GM23338 (cell line): ENCODE measurements around the gene SLC35A4. TPM values are rescaled to one million over a fixed set of nuclear protein-coding genes. Genes with fewer than 3 reads are reported as not detected.

Experiments used
- ATAC-seq: fragments of 200-7000 bp; cut with Tn5 transposase; 3 replicates; pipeline ENCODE4 v1.9.1; 2020
- DNase-seq: peaks from one replicate; pipeline ENCODE4 v3.0.0-alpha.2; 2015; ENCODE audit warnings: low spot score
- H2AFZ ChIP-seq: fragments of 200-600 bp; sonication (generic); 2 replicates; pipeline ENCODE4 v1.8.0; 2016; ENCODE audit warnings: antibody characterized with exemption, mild to moderate bottlenecking, moderate library complexity
- H3F3A ChIP-seq: fragments of 200-600 bp; sonication (generic); replicated peaks from 2 replicates; pipeline ENCODE4 v1.8.0; 2017; ENCODE audit warnings: antibody characterized with exemption, mixed run types, low read depth
- H3K27ac ChIP-seq: fragments of 200-600 bp; sonication (generic); 2 replicates; pipeline ENCODE4 v1.6.1; 2016; ENCODE audit warnings: low read depth
- H3K27me3 ChIP-seq: fragments of 200-600 bp; sonication (generic); 2 replicates; pipeline ENCODE4 v1.8.0; 2016; ENCODE audit warnings: mild to moderate bottlenecking, mixed run types, moderate library complexity; ENCODE audit not compliant: insufficient read depth
- H3K36me3 ChIP-seq: fragments of 200-600 bp; sonication (generic); 2 replicates; pipeline ENCODE4 v1.8.0; 2016; ENCODE audit warnings: mild to moderate bottlenecking; ENCODE audit not compliant: insufficient read depth
- H3K4me1 ChIP-seq: fragments of 200-600 bp; sonication (generic); 2 replicates; pipeline ENCODE4 v1.8.0; 2016; ENCODE audit warnings: mild to moderate bottlenecking, moderate library complexity; ENCODE audit not compliant: insufficient read depth
- H3K4me2 ChIP-seq: fragments of 200-600 bp; sonication (generic); 2 replicates; pipeline ENCODE4 v1.7.1; 2017; ENCODE audit warnings: mixed run types
- H3K4me3 ChIP-seq: fragments of 200-600 bp; sonication (generic); 2 replicates; pipeline ENCODE4 v1.6.1; 2016; ENCODE audit warnings: mixed run types
- H3K79me2 ChIP-seq: fragments of 200-600 bp; sonication (generic); replicated peaks from 2 replicates; pipeline ENCODE4 v1.8.0; 2017; ENCODE audit warnings: mild to moderate bottlenecking; ENCODE audit not compliant: insufficient read depth
- H3K9me2 ChIP-seq: fragments of 200-600 bp; sonication (generic); 2 replicates; pipeline ENCODE4 v1.8.0; 2017; ENCODE audit not compliant: insufficient read depth
- H4K20me1 ChIP-seq: fragments of 200-600 bp; sonication (generic); replicated peaks from 2 replicates; pipeline ENCODE4 v1.8.0; 2017; ENCODE audit warnings: mild to moderate bottlenecking; ENCODE audit not compliant: insufficient read depth
- H3K27ac Mint-ChIP-seq: 2 replicates; pipeline ENCODE4 v1.8.0; 2020; ENCODE audit warnings: inconsistent platforms, mild to moderate bottlenecking, moderate library complexity, mixed read lengths
- H3K27me3 Mint-ChIP-seq: 3 replicates; pipeline ENCODE4 v1.8.0; 2022; ENCODE audit warnings: low read depth, mild to moderate bottlenecking, moderate library complexity, mixed read lengths, inconsistent platforms; ENCODE audit not compliant: insufficient read depth, poor library complexity
- H3K36me3 Mint-ChIP-seq: 3 replicates; pipeline ENCODE4 v1.8.0; 2021; ENCODE audit warnings: low read depth, mild to moderate bottlenecking, inconsistent platforms, moderate library complexity, mixed read lengths
- H3K4me1 Mint-ChIP-seq: 3 replicates; pipeline ENCODE4 v1.8.0; 2020; ENCODE audit warnings: mild to moderate bottlenecking, inconsistent platforms, mixed read lengths
- H3K4me3 Mint-ChIP-seq: 3 replicates; pipeline ENCODE4 v1.8.0; 2021; ENCODE audit warnings: moderate library complexity, mild to moderate bottlenecking, inconsistent platforms, mixed read lengths
- H3K9me3 Mint-ChIP-seq: 3 replicates; pipeline ENCODE4 v1.8.0; 2020; ENCODE audit warnings: moderate library complexity, mild to moderate bottlenecking, inconsistent platforms, mixed read lengths
- ETS1 ChIP-seq: IDR thresholded peaks from 2 replicates; pipeline ENCODE4 v1.6.1; 2016; ENCODE audit warnings: antibody characterized with exemption
- EZH2phosphoT487 ChIP-seq: fragments of 200-600 bp; sonication (generic); IDR thresholded peaks from one replicate; pipeline ENCODE4 v1.8.1; 2018; ENCODE audit warnings: antibody characterized with exemption; ENCODE audit not compliant: unreplicated experiment
- POLR2AphosphoS5 ChIP-seq: IDR thresholded peaks from 2 replicates; pipeline ENCODE4 v1.6.1; 2016; ENCODE audit warnings: antibody characterized with exemption, low read depth
- ZNF331 ChIP-seq: fragments of 250-450 bp; sonication (Bioruptor Pico); IDR thresholded peaks from 2 replicates; pipeline ENCODE4 v1.5.0; 2020; ENCODE audit warnings: low read depth, mild to moderate bottlenecking, moderate library complexity
- polyA plus RNA-seq: library from polyadenylated mRNA; unstranded; fragments of >200 nt; fragmentation: Nextera tagmentation; extraction: Ambion mirVana; gene quantifications from 2 replicates; pipeline ENCODE4 v1.2.1, GENCODE V29; 2016
- total RNA-seq: library from RNA; depleted of rRNA; stranded (reverse); fragments of >200 nt; shearing (Covaris generic); gene quantifications from 2 replicates; pipeline ENCODE4 v1.2.3, GENCODE V29; 2014
- TF ChIP-seq, protein P1 (sequence below): fragments of 250-450 bp; sonication (Bioruptor Pico); IDR thresholded peaks from 2 replicates; pipeline ENCODE4 v1.5.0; 2020; ENCODE audit warnings: mild to moderate bottlenecking, moderate library complexity

SLC35A4 gene
- total and polyA plus RNA-seq, 2 experiments from 2014 or later = 17.7 to 39.1 TPM

DNA sequence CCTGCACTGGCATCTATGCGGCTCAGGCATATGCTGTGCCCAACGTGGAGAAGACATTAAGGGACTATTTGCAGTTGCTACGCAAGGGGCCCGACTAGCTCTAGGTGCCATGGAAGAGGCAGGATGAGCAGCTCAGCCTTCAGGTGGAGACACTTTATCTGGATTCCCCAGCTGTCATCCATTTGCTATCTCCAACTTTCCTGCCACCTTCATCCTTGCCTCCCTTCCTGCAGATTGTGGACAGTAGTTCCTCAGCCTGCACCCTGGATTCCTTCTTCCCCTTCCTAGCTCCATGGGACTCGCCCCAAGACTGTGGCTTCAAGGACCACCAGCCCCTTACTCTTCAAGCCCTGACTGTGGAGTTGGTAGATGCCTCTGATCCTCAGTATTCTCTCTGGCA is 2.0 kb downstream of the SLC35A4 start:
- no peak overlapping the region for H3K4me3 Mint-ChIP-seq
- TF ChIP-seq, protein P1, sequence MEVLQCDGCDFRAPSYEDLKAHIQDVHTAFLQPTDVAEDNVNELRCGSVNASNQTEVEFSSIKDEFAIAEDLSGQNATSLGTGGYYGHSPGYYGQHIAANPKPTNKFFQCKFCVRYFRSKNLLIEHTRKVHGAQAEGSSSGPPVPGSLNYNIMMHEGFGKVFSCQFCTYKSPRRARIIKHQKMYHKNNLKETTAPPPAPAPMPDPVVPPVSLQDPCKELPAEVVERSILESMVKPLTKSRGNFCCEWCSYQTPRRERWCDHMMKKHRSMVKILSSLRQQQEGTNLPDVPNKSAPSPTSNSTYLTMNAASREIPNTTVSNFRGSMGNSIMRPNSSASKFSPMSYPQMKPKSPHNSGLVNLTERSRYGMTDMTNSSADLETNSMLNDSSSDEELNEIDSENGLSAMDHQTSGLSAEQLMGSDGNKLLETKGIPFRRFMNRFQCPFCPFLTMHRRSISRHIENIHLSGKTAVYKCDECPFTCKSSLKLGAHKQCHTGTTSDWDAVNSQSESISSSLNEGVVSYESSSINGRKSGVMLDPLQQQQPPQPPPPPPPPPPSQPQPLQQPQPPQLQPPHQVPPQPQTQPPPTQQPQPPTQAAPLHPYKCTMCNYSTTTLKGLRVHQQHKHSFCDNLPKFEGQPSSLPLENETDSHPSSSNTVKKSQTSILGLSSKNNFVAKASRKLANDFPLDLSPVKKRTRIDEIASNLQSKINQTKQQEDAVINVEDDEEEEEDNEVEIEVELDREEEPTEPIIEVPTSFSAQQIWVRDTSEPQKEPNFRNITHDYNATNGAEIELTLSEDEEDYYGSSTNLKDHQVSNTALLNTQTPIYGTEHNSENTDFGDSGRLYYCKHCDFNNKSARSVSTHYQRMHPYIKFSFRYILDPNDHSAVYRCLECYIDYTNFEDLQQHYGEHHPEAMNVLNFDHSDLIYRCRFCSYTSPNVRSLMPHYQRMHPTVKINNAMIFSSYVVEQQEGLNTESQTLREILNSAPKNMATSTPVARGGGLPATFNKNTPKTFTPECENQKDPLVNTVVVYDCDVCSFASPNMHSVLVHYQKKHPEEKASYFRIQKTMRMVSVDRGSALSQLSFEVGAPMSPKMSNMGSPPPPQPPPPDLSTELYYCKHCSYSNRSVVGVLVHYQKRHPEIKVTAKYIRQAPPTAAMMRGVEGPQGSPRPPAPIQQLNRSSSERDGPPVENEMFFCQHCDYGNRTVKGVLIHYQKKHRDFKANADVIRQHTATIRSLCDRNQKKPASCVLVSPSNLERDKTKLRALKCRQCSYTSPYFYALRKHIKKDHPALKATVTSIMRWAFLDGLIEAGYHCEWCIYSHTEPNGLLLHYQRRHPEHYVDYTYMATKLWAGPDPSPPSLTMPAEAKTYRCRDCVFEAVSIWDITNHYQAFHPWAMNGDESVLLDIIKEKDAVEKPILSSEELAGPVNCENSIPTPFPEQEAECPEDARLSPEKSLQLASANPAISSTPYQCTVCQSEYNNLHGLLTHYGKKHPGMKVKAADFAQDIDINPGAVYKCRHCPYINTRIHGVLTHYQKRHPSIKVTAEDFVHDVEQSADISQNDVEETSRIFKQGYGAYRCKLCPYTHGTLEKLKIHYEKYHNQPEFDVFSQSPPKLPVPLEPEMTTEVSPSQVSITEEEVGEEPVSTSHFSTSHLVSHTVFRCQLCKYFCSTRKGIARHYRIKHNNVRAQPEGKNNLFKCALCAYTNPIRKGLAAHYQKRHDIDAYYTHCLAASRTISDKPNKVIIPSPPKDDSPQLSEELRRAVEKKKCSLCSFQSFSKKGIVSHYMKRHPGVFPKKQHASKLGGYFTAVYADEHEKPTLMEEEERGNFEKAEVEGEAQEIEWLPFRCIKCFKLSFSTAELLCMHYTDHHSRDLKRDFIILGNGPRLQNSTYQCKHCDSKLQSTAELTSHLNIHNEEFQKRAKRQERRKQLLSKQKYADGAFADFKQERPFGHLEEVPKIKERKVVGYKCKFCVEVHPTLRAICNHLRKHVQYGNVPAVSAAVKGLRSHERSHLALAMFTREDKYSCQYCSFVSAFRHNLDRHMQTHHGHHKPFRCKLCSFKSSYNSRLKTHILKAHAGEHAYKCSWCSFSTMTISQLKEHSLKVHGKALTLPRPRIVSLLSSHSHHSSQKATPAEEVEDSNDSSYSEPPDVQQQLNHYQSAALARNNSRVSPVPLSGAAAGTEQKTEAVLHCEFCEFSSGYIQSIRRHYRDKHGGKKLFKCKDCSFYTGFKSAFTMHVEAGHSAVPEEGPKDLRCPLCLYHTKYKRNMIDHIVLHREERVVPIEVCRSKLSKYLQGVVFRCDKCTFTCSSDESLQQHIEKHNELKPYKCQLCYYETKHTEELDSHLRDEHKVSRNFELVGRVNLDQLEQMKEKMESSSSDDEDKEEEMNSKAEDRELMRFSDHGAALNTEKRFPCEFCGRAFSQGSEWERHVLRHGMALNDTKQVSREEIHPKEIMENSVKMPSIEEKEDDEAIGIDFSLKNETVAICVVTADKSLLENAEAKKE (CRISPR knock-in tag) = no peak
- TF ChIP-seq ZNF331 (CRISPR knock-in tag) = no peak
- no peak for TF ChIP-seq EZH2phosphoT487
- Histone ChIP-seq H3K4me3 (no peak overlapping the region), H3F3A (no peaks in the 10 kb centered on the region), H3K9me2 (no peaks in the 10 kb centered on the region), H3K4me2 (no peak overlapping the region), H3K4me1 (peaks cover 5% of the 10 kb centered on the region; the same call in 1 of the 2 replicates), H3K27me3 (no peaks in the 10 kb centered on the region), H4K20me1 (peaks cover 8% of the 10 kb centered on the region; the same call in 1 of the 2 replicates), H2AFZ (no peak overlapping the region), H3K27ac (no peak overlapping the region), H3K36me3 (no peaks in the 10 kb centered on the region), H3K79me2 (peaks cover 11% of the 10 kb centered on the region)
- peaks cover 26% of the 10 kb centered on the region for H3K36me3 Mint-ChIP-seq
- DNase-seq (no peak), ATAC-seq (no peak)
- peaks cover 16% of the 10 kb centered on the region for H3K27me3 Mint-ChIP-seq
- H3K27ac Mint-ChIP-seq = no peak overlapping the region
- H3K9me3 Mint-ChIP-seq = no peaks in the 10 kb centered on the region; the same call in 2 of the 3 replicates
- peaks cover 5% of the 10 kb centered on the region; the same call in 2 of the 3 replicates for H3K4me1 Mint-ChIP-seq

DNA sequence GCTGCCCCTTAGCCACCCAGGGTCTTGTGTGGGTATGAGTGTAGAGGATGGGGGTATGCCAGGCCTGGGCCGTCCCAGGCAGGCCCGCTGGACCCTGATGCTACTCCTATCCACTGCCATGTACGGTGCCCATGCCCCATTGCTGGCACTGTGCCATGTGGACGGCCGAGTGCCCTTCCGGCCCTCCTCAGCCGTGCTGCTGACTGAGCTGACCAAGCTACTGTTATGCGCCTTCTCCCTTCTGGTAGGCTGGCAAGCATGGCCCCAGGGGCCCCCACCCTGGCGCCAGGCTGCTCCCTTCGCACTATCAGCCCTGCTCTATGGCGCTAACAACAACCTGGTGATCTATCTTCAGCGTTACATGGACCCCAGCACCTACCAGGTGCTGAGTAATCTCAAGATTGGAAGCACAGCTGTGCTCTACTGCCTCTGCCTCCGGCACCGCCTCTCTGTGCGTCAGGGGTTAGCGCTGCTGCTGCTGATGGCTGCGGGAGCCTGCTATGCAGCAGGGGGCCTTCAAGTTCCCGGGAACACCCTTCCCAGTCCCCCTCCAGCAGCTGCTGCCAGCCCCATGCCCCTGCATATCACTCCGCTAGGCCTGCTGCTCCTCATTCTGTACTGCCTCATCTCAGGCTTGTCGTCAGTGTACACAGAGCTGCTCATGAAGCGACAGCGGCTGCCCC is 2.6 kb downstream of the SLC35A4 start:
- Histone ChIP-seq H3K36me3 (no peaks in the 10 kb centered on the region), H3K27ac (no peak overlapping the region), H3K4me1 (peaks cover 5% of the 10 kb centered on the region; the same call in 1 of the 2 replicates), H2AFZ (no peak overlapping the region), H3K27me3 (no peaks in the 10 kb centered on the region), H3K79me2 (peaks cover 11% of the 10 kb centered on the region), H3K9me2 (no peaks in the 10 kb centered on the region), H3K4me2 (no peak overlapping the region), H3K4me3 (no peak overlapping the region), H3F3A (no peaks in the 10 kb centered on the region), H4K20me1 (peaks cover 8% of the 10 kb centered on the region; the same call in 1 of the 2 replicates)
- ATAC-seq (no peak), DNase-seq (no peak)
- no peak overlapping the region for H3K4me3 Mint-ChIP-seq
- no peak for TF ChIP-seq ETS1
- no peak for TF ChIP-seq POLR2AphosphoS5
- H3K4me1 Mint-ChIP-seq = peaks cover 5% of the 10 kb centered on the region; the same call in 2 of the 3 replicates
- no peaks in the 10 kb centered on the region; the same call in 2 of the 3 replicates for H3K9me3 Mint-ChIP-seq
- H3K27me3 Mint-ChIP-seq = peaks cover 13% of the 10 kb centered on the region
- peaks cover 26% of the 10 kb centered on the region for H3K36me3 Mint-ChIP-seq
- H3K27ac Mint-ChIP-seq = no peak overlapping the region
